Activated CD8-positive, alpha-beta memory T cell treated with anti-CD3 and anti-CD28 coated beads, Interleukin-2, amount 50 U/mL, for 24 hours (primary cell): ENCODE data around the gene SUN2.

Experiments
- DNase-seq: peaks from one replicate; pipeline ENCODE4 v3.0.0-alpha.2; 2020; ENCODE audit errors: extremely low read depth

The SUN2 gene

DNA sequence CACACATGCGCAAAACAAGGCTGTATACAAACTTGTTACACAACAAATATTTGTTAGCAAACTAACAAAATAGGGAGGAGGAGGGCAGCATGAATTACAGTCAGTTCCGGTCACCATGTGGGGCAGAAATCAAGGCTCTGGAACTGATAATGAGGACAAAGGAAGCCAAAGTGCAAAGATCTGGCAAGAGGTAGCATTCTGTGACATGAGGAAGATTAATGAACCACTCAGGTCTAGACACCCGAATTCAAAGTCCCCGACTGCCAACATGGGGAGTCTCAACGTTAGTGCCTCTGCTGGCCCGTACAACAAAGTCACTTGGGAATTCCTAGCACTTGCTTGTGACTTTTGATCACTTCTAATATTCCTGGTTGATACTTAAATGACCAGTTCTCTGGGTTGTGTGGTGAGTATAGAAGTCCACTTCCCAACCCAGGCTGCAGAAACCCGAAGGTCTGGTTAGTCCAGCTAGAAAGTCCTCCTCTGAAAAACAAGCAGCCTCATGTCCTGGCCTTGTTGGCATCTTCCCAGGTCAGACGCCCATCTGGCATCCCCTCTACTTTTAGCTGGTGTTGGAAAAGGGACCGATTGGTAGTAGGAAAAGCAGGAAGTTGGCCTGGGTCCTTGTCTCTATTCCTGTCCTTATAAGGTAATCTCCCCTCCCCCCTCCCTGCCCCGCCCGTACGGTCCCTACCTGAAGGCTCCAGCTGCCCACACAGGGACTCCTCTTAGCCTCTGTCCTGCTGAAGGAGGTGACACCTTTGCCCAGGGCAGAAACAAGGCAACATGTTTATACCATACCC is 1.6 kb downstream of the SUN2 start:
- DNase-seq: no peak

DNA sequence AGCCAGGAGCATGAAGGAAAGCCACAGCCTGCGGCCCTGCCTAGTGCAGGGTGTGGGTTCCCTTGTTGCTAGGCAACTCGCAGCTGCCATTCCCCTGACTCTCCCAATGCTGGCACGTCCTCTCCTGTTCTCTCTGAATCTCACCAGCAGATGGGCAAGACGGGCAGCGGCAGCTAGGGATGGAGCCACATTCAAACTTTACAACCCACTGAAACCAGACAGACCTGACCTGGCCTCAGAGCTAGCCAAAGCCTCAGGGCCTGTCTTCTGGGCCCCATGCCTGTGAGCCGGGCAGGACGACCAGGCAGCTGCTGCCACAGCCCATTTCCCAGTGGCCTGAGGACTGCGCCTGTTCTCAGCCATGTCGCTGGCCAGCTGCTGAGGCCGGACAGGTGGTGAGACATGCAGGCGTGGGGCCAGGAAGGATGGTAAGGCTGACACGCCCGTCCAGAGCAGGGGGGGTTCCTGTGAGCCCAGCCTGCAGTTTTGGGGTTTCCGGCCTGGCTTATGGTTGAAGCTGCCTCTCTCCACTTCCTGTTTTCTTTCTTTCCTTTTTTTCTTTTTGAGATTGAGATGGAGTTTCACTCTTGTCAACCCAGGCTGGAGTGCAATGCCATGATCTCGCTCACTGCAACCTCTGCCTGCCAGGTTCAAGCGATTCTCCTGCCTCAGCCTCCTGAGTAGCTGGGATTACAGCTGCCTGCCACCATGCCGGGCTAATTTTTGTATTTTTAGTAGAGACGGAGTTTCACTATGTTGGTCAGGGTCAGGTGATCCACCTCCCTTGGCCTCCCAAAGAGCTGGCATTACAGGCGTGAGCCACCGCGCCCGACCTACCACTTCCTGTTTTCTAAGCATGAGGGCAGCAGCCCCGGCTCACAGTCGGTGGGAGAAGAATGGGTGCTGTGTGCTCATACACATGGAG is 4.1 kb downstream of the SUN2 start:
- DNase-seq: no peak

DNA sequence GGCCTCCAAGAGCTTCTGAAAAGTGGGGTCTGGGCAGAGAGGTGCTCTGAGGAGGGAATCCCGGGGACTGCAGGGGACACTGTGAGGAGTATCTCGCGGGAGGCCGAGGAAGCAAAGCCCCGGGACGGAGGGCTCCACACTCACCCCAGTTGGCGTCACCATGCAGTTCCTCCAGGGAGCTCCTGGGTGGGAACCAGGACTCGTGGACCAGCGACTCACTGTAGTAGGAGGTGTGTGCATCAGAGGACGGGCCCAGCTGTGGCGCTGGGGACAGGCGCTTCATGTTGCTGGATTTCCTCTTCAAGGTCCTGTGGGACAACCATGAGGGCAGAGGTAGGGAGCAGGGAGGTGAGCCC is 4.8 kb downstream of the SUN2 start:
- DNase-seq: no peak

DNA sequence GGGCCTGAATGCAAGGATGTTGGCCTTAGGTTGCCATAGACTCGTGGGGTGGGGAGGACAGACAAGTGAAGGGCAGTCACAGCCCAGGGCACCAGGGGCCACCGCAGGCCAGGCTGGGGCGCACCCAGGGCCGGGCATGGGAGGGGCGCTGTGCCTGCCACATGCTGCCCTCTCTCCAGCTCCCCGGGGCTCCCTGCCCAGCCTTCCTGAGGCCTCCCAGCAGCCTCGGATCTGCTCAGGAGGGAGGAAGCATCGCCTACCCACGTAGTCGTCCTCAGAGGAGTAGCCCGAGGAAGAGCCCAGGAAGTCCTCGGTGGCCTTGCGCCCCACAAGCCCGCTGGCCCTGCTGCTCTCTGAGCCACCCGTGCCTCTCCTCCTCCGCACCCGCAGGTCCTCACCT is 5.2 kb downstream of the SUN2 start:
- DNase-seq: no peak

DNA sequence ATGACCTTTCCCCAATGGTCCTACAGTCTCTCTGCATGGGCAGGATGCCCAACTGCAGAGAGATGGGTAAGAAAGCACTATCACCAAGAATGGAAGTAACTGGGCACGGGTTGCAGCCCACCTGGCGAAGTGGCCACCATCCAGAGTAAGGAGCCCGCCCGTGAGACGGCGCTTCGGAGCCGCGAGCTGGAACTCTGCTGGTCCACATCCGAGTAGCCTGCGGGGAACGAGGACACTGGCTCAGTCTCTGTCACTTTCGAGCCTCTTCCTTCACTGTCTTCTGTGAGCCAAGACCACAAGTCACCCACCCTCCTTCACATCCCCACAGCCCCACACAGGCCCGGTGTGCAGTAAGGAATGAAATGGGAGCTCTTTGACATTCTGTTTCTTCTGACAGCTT is 5.7 kb downstream of the SUN2 start:
- no peak for DNase-seq

DNA sequence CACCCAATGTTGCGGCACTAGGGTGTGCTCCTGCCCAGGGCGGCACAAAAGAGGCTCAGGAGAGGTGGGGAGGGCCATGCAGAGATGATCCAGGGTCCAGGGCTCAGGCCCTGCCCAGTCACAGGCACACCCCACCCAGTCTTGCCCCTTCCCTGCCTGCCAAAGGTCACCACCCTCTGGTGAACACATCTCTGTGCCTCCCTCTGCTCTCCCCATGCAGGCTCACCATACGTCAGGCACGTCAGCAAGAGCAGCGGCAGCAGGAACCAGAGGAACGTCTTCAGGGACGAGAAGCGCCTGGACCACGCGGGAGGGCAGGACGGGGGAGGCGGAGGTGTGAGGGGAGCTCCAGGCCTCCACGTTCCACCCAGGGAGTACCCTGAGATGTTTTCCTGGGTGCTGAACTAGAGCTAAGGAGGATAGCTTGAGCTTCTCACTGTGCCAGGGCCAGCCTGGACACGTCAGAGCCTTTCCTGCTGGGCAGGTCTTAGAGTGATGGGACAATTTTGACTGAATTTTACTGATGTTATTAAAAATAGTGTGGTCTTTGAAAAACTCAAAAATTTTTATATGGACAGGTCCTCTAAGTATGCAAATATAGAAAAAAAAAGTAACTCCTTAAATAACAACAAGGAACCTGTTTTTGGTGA is 7.2 kb downstream of the SUN2 start:
- DNase-seq: no peak

DNA sequence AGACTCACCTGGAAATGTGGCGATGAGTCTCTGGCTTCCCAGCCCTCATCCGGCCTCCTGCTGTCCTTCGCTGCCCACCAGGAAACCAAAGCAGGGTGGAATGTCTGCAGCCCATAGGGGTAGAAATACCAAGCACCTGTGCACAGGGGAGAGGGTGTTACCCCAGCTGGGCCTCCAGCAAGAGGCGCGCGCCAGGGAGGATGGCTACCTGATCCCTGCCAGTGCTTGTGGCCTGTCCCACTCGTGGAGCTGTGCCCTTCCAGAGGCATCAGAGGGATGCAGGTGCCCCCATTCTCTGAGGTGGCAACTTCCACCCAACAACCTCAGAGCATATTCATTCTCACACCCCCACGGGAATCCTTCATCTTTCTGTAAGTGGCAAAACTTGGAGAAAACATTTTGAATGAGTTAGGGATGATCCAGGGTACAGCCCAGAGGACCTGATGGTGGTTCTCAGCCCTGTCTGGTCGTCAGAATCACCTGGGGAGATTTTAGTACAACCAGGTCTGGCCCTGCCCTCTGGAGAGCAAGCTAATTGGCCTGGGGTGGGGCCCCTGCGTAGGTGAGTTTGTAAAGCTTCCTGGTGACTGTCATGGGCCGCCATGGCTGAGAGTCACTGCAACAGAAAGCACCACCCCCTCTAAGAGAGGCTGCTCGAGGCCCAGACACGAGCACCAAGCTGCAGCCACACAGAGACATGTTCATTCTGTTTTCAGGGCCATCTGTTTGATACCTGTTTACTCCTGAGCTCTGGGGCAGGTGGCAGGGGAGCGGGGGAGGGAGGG is 9.9 kb downstream of the SUN2 start:
- no peak for DNase-seq

DNA sequence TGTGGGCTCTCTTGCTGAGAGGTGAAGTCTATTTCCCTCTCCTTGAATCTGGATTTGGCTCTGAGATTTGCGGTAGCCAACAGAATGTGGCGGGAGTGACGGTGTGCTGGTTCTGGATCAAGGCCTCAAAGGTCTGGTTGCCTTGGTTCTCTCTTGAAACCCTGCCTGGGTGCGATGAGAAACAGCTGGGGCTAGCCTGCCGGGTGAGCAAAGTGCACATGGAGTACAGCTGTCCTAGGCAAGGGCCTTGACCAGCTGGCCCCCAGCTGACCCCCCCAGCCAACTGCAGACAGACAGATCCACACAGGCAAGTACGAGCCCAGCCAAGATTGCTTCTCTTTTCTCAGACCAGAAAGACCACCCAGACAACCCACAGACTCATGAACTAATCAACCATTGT is 10.8 kb downstream of the SUN2 start:
- DNase-seq: no peak

DNA sequence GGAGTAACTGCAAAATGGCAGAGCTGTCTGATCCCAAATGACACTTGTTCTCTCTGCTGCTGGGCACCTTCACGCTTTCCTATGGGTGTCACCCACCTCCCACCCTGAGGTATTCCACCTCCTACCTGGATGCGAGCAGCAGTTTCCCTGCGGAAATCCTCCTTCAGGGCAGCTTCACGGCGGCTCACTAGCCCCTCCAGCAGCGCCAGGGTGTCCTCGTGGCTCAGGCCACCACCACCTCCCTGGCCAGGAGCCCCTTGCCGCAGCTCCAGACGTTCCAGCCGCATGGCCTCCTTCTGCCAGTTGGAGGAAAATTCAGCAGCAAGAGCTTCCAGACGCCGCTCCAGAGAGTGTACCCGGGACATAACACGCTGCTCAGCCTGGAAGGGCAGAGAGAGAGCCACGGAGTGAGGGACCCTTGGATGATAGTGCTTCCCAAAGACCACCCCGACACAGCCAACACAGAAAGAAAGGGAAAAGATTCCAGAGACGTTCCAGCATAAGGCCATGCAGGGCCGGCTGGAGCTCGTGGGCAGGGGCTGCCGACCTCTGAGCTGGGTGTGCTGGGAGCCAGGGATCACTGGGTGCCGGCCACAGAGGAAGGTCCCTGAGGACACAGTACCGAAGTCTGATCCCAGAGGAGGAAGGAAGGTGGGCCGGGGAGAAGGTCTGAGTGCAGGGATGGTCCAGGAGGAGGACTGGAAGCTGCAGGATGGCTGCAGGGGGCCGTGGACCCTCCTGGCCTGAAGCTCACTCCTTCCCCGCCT is 13.4 kb downstream of the SUN2 start:
- DNase-seq: no peak

DNA sequence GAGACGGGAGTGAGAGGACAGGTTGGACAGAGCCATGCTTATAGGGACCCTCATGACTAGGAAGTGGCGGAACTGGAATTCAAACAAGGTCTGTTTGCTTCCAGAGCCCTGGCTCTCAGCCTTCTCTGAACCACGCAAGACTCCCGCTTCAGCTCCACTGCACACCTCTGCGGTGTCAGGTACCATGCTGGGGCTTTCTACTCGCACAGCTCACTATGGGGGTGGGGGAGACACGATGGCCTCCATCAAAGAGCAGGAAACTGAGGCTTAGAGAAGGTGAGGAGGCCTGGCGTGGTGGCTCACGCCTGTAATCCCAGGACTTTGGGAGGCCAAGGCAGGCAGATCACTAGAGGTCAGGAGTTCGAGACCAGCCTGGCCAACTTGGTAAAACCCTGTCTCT is 14.2 kb downstream of the SUN2 start:
- no peak for DNase-seq

DNA sequence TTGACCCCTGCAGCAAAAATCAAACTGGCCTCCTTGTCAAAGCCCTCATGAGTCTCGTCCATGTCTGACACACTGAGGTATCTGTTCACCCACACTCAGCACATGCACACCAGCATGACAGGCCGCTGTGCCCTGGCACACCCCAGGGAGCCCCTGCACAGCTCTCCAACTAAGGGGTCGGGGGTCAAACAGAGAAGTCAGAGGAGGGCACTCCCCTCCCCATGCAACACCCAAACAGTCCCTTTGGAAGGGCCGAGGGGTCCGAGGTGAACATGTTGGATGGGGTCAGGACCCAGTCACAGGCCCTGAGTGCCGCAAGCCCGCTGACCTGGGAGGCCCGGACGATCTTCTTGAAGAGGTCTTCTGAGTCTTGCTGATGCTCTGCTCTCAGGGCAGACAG is 14.6 kb downstream of the SUN2 start:
- DNase-seq: no peak

DNA sequence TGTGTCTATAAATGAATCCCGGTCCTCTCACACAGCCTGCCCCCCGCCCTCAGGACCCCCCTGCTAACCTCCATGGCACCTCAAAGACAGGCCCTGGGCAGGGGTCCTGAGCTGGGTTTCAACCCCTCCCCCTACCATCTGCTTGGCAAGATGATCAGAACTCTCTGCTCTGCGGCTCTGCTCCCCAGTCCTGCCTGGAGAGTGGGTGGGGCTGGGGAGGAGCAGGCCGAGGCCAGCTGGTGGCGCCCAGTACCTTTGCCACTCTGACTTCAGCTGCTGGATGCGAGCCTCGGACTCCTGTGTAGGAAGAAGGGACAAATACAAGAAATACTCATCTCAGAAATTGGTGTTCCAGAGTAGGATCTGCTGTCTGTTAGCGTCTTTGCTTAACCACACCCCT is 15.0 kb downstream of the SUN2 start:
- DNase-seq: no peak

DNA sequence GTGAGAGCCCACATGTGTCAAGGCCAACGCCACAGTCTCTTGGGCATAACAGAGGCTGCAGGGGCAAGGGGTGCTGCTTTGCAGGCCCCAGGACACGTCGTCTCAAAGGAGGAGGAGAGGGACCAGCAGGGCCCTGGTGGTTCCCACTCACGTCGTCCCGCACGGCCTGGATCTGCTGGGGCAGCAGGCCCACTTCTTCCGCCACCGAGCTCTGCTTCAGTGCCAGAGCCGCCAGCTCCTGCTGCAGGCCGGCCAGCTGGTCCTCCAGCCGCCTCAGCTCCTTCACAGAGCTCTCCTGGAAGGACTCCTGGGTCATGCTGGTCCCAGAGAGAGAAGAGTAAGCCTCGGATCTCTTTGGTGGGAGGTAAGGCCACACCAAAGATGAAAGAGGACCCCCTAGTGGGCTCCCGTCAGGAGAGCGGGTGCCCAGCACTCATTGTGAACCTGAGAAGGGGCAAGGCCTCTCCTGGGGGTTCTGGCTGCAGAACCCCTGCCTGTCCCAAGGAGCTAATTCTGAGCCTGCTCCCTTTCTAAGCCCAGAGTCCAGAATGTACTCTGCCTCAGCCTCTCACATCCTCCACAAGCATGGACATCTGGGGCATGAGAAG is 15.6 kb downstream of the SUN2 start:
- DNase-seq: no peak

DNA sequence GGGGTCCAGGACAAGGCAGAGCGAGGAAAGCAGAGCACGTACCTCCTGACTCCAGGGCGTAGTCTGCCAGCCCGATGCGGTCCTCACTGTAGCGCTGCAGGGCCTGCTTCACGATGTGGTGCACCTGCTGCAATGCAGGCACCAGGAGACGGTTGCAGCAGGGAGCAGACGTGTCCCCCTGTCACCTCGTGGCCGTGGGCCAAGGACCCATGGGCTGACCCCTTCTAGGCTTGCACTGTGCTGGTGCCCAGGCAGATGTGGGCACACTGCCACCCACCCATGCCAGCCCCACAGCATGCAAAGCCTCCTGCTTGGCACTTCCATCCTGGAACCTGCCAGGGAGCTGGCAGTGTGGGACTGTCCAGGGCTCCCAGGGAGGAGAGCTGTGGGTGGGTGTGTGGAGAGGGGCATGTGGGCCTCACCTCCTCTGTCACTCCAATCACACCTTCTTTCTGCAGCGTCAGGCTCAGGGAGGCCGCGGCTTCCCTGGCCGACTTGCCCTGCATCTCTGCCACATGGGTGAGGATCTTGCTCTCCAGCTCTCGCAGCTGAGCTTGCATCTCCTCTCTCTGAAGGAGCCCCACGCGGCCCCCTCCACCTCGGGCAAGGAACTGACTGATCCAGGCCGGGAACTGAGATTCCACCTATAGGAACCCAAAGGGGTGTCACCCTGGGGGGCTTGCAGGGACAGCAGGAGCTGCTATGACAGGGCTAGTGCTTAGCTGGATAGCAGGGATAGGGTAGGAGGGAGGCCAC is 16.3 kb downstream of the SUN2 start:
- DNase-seq: no peak

DNA sequence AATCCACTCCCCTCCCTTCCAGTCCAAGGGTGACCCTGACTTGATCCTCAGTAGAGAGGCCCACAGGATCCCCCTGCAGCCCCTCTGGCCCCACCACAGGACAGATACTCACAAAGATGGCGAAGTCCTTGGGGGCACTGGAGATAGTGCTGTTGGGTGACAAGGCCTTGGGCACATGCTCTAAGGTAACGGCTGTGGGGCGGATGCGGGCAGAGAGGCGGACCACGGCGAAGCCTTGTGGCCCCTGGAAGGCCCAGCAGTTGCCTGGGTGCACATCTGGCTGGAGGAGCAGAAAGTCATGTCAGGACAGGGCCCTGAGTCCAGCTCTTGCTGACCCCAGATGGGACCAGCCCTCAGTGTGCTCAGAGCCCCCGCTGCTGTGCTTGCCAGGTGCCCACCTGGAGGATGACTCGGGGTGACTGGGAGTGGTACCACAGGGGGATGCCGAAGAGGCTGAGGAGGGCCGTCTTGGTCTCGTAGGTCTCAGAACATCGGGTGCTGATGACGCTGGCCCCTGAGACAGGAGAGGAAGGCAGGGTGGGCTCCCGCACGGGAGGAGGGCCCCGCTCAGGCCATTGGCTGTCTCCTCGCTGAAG is 17.2 kb downstream of the SUN2 start:
- no peak for DNase-seq

DNA sequence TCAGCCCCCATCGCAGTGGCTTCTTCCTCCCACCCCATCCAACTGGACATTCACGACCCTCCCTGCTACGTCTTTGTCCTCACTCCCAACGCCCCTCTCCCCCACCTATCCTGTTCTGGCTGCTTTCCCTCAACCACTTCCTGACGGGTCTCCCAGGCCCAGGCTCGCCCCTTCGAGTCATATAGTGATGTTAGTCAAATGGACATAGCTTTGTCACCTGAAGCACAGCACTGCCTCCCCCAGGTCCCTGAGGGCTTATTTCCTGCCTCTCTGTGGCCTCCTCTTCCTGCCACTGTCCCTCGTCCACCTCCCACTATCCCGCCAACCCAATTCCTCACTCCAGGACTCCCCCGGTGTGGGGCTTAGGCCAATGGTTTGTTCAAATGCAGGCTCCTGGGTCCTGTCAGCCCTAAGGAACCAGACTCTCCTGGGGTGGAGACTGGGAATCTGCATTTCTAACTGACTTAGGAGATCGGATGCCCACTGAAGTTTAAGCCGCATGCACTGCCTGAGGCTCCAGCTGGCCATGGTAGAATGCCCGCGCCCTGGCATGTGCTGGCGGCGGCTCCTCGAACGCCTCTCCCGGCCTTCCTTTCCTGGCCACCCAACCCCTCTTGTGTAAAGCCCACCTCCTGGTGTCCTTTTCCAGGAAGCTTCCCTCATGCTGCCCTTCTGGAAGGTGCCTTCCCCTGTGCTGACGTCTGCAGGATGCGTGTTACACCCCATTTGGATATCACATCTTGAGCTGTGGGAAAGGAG is 18.3 kb downstream of the SUN2 start:
- no peak for DNase-seq

DNA sequence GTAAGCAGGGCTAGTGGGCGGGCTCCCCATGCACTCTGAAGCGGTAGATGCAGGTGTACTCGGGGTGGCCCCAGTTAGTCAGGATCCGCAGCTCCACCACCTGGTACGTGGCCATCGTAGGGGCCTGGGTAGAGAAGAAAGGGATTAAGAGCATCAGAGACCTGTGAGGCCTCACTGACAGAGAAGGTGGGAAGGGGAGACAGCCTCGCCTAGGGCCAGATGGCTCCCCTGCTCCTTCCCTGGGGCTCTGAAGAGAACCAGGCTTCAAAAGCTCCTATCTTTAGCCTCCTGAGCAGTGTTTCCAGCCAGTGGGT is 19.6 kb downstream of the SUN2 start:
- no peak for DNase-seq

DNA sequence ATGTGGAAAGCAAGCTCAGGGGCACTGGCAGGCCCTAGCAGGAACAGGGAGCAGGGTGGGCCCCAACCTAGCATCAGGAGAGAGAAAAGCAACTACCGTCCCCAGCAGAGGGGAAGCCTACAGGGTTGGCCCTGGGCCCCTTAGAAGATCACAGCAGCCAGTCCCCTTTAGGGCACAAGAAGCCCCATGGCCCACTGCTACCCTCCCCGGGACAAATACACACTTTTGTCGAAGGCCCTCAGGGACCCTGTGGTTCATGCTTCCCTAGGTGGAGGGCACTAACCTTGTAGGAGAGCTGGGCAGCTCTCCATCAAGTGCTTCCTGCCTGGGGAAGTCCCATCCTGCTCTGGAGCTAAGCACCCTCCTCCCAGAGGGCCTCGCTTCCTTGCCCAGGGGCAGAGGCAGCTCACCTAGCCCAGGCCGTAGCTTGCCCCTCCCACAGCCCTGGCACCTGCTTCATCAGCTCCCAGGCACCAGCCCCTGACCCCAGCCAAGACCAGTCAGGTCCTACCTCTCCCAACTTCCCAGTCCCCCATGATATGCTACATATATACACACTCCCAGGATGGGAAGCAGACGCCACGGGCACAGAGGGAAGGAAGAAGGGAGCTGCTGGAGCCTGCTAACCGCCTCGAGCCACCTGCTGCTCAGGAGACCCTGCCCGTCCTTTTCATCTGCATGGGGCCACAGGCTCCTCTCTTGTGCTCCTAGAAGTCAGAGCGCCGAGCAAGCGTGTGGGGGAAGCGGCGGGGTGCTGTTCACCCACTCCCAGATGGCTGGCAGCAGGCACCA is 20.1 kb downstream of the SUN2 start:
- no peak for DNase-seq
